HG03354 (cell line): ENCODE measurements around the gene OMA1.
"Not testable (repeated sequence)": the region's sequence is repeated elsewhere in the genome, so short reads cannot be mapped to it uniquely, and the experiment has no call there.

Experiments used
- ATAC-seq: cut with Tn5 transposase; IDR thresholded peaks from one replicate; pipeline ENCODE4 v1.9.1; 2021; ENCODE audit warnings: mild to moderate bottlenecking; ENCODE audit not compliant: unreplicated experiment, poor library complexity, severe bottlenecking

The OMA1 gene

DNA sequence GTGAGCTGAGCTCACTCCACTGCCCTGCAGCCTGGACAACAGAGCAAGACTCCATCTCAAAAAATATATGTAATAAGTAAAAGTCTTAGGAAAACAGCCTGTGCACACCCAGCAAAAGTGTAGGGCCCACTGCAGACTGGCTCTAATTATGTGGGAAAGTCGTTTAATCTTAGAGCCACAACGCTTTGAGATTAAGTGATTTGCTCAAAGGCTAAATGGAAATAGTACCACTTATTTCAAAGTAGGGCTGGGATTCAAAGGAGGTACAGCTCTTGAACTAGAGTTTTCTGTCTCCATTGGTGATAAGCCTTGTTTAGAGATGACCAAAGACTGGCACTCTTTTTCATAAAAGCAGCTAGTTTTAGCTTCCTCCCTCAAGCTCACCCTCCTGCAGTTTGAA lies 28.3 kb upstream of the OMA1 start:
- no peak for ATAC-seq

DNA sequence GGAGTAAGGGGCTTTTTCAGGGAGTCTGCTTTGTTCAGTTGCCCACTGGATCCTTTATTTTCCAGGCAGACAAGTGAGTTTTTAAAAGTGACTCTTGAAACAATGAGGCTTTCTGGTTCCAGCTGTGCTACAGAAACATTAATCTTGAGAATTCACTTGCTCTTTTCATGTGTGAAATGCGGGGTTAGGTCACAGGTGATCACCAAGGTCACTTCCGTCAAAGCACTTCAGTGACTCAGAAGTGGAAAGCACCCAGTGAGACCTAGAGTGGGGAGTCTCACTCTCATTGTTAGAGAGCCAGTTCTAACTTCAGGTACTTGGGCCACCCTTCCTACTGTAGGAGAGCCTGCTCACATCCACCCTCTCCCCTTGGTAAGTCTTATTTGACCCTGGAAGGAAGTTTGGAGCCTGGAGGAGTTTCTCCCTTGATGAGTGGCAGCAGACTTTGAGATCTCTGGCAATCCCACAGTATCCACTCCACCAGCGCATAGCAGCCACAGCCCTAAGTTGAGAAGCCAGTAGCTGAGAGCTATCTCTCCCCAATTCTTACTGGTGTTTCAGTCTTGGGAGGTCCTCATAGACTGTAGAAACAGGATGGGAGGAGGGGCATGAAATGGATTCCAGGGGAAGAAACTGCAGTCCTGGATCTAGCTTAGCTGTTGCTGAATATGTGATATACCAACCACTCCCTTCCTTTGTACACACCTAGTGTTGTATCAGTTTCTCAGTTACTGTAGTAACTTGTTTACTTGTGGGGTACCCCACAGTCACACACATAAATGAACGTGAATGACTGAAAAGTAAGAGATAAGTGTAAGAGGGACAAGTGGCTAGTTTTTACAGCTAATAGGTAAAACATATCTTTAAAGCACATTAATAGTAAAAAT lies 27.4 kb upstream of the OMA1 start:
- ATAC-seq = peak; percentile 95

DNA sequence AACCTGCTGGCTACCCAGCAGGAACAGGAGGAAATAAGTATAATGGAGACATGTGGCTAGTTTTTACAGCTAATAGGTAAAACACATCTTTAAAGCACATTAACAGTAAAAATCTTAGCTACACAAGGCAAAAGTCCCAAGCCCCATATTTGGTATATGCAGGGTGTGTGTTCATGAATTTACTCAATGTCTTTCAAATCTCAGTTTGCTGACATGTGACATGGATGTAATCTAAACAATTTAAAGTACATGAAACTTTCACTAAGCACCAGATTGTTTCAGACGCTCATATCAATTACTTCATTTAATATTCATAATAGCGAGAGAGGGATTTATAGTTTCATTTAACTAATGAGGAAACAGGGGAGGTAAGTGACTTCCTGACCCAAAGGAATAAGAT lies 26.6 kb upstream of the OMA1 start:
- ATAC-seq = no peak

DNA sequence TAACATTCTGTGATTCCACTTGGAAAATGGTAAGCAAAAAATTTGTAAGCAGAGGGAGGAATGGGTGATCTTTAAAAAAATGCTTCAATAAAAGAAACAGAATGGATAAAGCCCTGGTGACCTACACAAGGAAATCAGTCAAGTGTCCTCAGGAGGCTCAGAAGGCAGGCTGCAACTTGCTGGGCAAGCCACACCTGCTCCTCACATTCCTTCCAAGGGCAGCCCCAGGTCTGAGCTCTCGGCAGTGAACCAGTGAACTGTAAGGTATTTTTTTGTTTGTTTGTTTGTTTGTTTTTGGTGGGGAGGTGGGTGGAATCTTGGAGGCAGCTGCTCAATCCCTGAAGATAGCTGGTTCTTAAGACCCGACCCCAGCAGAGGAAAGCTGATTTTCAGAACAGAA lies 26.2 kb upstream of the OMA1 start:
- ATAC-seq = no peak

DNA sequence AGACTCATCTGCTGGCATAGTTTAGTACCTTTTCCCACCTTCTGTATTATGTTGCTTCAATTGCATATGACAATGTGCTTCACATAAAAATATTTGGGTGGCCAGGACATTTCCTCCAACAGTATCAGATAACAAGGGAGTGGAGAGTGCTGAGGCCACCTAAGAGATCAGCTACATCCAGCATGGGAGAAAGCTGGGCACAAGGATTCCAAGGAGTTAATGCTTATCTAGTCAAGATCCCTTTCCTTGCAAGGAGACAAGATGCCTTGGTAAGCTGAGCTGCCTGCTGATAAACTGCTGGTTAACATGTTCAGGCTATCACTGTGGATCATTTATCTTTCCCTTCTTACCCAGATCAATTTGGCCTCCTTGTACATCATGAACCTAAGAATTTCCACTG lies 25.1 kb upstream of the OMA1 start:
- no peak for ATAC-seq

DNA sequence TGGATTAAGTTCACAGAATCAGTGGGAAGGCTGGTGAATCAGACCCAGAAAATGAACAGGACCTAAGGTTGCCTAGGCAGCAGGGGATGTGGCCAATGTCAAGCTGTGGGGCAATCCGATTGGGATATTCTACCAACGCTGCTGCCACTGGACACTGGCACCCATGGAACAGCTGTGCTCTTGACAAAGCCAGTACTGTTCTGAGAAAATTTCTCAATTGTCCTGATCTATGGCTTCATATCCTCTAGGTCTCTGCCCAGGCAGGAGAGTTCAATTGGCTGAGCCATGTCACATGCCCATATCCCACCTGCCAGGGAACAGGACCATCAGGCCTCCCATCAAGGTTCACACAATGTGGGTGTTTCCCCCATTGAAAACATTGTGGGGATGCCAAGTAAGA lies 24.3 kb upstream of the OMA1 start:
- ATAC-seq = no peak

DNA sequence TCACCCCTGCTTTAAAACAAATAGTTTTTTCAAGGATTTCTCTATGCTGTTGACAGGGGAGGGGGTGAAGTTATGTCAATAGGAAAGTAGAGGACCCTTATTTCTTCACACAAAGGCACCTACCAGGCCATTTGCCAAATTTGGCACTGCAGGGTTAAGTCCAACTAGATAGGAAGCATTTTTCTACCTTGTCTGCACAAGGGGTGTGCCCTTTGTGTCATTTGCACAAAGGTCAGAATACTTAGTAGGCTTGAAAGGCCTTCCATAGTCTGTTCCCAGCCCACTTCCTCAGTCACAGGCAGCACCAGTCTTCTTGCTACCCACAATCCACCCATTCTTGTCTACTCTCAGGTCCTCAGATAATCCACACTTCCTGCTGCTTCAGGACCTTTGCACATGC lies 23.6 kb upstream of the OMA1 start:
- ATAC-seq = no peak

DNA sequence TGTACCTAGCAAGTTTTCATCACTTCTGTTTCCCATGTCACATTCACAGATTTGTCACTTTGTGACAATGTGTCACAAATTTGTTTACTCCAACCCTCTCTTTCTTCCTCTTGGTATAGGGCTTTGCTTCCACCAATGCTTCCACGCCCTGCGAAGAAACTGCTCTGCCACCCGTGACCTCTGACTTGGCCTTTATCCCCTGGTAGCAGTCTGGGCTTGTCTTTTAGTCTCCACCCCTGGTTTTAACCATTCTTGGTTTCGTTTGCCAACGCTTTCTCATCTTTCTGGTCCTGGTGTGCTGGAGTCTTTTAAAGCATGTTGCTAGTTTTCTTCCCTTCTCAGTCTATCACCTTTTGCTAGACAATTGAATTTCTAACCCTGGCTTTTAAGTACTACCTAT lies 22.4 kb upstream of the OMA1 start:
- ATAC-seq = no peak

DNA sequence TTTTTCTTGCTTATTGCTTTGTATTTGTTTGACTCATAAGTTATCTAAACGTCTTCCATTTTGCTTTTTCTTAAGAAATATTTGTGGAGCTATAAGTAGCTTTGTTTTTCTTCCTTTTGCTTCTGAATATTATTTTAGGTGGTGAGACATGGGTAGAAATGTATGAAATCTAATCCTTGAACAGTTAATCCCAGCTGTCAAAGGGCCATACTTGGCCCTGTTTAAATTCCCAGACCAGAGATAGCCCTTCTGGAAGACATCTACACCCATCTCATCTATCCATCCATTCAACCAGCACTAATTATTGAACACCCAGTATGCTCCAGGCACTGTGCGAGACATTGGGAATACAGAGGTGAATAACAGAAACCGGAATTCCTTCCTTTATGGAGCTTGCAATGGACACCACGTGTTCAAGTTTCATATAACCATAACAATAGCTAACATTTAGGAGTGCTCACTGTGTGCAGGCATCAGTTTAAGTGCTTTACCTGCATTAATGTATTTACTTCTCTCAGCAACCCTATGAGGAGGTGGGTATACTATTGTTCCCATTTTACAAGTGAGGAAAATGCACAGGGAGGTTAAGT lies 21.8 kb upstream of the OMA1 start:
- no peak for ATAC-seq

DNA sequence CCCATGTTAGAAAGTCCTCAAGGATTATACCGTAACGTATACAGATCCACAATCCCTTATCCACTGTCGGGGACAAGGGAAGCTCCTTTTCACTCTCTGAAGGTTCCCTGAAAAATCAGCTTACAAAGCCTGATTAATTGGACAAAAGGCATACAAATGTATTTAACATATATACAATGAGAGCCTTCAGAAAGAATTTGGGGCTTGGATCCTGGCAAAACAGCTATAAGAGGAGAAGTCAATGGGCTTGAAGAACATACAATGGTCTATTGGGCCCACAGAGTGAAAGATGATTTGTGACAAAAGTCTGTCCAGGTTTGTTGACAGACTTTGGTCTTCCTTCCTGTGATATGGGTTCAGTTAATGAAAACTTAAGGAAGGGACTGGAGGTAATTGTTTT lies 19.8 kb upstream of the OMA1 start:
- no peak for ATAC-seq

DNA sequence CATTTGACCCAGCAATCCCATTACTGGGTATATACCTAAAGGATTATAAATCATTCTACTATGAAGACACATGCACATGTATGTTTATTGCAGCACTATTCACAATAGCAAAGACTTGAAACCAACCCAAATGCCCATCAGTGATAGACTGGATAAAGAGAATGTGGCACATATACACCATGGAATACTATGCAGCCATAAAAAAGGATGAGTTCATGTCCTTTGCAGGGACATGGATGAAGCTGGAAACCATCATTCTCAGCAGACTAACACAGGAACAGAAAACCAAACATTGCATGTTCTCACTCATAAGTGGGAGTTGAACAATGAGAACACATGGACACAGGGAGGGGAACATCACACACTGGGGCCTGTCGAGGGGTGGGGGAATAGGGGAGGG lies 17.2 kb upstream of the OMA1 start:
- not testable (repeated sequence) for ATAC-seq

DNA sequence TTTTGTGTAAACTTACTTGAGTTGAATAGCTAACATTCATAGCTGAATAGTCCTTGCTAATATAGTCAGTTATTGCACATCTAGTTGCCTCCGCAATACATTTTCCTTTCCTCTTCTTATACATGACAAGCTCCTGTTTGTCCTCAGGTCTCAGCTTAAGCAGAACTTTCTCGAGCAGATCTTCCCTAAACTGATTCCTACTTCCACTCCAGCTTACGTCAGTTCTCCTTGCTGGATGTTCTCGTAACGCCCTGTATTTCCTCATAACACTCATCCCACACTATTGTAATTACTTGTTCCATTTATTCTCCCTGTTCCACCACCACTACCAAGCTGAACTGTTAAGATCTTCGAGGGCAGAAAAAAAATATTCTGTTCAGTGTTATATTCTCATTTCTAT lies 15.1 kb upstream of the OMA1 start:
- no peak for ATAC-seq

DNA sequence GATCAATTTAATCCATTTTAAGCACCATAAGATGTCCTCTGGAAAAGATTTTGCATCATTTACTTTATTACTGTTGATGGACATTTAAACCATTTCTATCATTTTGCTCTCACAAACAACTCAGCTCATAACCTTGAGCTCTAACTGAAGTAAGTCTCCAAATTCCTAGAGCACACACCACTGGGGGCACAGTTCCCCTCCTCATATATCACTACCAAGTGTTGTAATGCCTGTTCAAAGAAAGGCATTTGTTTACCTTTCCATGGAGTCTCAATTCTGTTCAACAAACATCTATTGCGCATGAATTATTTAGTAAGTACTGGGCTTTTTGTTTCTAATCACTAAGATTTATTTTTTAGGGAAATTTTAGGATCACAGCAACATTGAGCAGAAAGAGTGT lies 8.9 kb upstream of the OMA1 start:
- ATAC-seq = no peak

DNA sequence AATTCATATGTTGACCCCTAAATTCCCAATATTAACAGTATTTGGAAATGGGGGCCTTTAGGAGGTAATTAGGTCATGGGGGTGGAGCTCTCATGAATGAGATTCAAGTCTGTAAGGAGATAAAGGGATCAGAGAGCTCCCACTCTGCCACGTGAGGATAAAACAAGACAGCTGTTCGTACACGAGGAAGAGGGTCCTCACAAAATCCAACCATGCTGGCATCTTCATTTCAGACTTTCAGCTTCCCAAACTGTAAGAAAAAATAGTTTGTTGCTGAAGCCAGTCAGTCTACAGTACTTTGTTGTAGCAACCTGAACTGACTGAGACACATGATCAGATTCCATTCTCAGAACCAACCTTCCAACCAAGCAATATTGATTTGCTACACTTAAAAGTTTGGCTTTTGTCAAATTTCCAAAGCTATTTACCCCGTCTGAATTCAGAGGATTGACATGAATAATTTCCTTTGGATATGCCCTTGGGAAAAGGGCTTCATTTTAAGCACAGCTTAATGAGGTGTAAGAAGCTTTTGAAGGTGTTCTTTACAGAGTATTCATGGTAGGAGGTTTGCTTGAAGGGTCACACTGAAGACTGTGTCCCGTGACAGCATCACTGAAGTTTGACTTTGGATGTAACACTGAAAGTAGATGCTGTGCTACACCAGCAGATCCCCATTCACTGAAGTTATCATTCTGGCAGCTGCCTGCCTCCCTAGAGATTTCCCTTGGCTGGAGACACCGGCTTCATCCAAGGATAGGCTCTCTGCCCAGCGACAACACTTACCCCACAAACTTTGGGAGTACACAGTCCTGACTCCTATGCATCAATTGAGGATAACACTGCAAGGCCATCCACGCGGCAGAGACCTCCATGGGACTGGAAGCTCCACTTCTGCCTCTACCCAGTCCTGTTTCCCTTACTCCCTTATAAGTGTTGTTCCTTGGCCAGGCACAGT lies 4.9 kb upstream of the OMA1 start:
- ATAC-seq = no peak

DNA sequence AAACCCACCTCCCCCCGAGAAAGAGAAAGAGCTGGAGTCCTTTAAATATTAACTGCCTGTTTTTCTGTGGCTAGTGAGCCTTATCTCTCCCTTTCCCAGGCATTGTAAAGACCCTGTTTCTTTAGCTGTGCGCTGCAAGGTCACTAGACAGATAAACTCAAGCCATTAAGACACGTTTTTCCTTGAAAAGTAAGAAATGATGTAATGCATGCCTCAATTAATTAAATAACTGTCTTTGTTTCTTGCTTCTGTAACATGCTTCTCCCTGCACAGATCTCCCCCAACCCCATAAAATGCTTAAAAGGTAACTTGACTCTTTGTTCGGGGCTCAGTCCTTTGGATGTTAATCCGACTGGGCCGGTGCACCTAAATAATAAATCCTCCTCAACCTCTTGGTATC lies 2.8 kb upstream of the OMA1 start:
- ATAC-seq = not testable (repeated sequence)

DNA sequence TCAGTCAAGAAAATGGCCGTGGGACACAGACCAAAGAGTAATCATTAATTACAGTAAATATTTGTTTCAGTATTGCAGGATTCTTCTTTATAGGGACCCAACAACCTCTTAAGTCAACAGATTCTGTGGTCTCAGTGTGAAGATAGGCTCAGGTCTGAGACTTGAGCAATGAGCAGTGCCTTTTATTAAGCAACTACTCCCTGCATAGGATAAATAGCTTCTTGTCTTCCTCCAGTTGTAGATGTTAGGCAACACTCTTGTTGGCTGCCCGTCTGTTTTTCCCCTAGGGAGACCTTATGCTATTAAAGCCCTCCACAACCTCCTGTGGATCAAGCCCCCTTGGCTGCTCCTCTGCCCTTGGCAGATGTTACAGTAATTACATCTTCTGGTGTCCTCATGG lies 1.8 kb upstream of the OMA1 start:
- ATAC-seq = no peak

DNA sequence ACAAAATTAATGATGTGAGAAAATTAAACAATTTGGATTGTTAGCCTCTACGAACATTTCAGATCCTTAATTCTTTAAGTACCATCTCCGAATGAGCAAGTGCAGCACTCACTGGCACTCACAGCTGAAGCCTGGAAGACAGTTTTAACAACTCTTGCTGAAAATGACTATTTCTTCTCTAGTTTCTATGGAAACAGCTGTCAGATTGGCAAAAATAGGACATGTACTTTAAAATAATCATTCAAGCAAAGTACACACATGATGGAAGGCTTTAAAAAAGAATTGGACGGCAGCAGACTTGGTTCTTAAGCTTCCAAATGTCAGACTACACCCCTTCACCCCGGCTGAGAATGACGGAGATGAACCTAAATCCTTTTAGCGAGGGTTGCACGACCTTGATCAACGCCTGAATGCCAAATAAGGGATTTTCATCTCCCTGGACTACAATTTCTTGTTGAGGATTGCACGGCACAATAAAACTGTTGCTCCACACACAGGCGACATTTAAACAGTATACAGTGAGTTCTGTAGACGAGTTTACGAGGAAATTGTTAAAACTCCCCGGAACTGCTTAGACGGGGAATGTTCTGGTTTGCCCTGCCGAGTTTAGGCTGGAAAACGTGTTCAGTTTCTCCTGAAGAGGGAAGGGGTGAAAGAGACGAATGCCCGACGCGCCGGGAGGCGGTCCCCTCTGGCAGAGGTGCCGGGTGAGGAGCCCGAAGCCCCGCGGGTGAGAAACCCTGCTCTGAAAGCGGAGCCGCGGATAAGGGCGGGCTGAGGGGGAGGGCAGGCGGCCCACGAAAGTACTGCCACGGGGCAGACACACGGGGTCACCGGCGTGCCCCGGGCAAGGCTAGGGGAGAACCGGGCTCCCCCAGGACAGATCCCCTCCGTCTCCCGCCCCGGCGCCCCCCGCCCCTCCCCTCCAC lies 671 bp downstream of the OMA1 start:
- ATAC-seq = peak; percentile 64

DNA sequence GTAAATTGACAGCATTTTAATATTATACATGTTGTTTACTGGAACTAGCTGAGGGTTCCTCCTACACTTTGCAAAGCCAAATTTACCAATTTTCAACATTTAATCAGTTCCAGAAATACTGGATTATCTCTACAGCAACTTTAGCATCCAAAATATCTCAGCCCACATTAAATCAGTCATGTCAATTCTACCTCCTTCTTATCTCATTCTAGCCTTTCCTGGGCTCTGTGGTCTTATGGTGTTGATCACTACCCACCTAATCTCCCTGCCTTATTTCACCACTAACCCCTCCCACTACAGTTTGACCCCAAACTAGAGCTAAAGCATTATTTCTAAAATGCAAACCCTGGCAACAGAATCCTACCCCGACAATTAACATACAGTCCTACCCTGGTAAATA lies 3.3 kb downstream of the OMA1 start:
- ATAC-seq = no peak

DNA sequence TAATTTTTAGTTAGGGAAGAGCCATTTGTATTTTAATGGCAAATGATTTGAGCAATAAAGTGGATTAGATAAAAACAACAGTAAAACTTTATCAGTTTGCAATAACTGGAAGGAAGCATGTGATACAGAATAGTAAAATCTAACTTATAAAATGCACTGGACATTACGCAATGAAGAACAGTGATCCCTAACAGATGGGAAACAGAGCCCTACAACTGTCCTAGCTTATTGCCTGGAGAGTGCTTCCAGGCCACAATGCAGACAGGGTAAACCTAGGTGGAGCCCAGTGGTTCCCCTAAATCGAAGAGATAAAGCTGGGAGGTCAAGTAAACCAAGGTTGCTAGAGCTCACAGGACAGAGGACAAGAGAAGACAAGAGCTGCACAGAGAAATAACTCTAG lies 7.0 kb downstream of the OMA1 start:
- no peak for ATAC-seq
